GM19395 (cell line): ENCODE data around the gene KRT83.

Source experiments
- ATAC-seq: cut with Tn5 transposase; IDR thresholded peaks from one replicate; pipeline ENCODE4 v1.9.1; 2021; ENCODE audit warnings: mild to moderate bottlenecking, moderate library complexity; ENCODE audit not compliant: unreplicated experiment

KRT83 gene

GRCh38 chr12:52268212-52268611 is 53.0 kb downstream of the KRT83 start:
- ATAC-seq = no peak

GRCh38 chr12:52267699-52268098 is 53.5 kb downstream of the KRT83 start:
- no peak for ATAC-seq

- no peak for ATAC-seq
Measured at GRCh38 chr12:52267266-52267665, 53.9 kb downstream of the KRT83 start.

- ATAC-seq = no peak
Measured at GRCh38 chr12:52266514-52266913, 54.7 kb downstream of the KRT83 start.

- ATAC-seq = no peak
Measured at GRCh38 chr12:52264435-52264825, 56.8 kb downstream of the KRT83 start.
